K562 (cell line): ENCODE data around the gene MLLT11. TPM values are rescaled to one million over a fixed set of nuclear protein-coding genes. Genes with fewer than 3 reads are reported as not detected.

Experiments used
- ARHGAP35 ChIP-seq: fragments of 450-650 bp; IDR thresholded peaks from 2 replicates; pipeline ENCODE4 v1.6.1; 2018; ENCODE audit not compliant: partially characterized antibody
- ARNT ChIP-seq, 2 experiments: fragments of 450-650 bp; IDR thresholded peaks; 2 replicates each; pipeline ENCODE4 v1.6.1; 2016; ENCODE audit warnings: mild to moderate bottlenecking in 1 of 2
- CBX2 ChIP-seq: fragments of 200-600 bp; sonication (generic); IDR thresholded peaks from one replicate; pipeline ENCODE4 v1.6.1; 2012; ENCODE audit warnings: mild to moderate bottlenecking, low read length, inconsistent platforms; ENCODE audit not compliant: insufficient read depth, poor library complexity, severe bottlenecking
- DIDO1 ChIP-seq: fragments of 450-650 bp; IDR thresholded peaks from 2 replicates; pipeline ENCODE4 v1.6.1; 2016; ENCODE audit warnings: low read depth, missing biosample characterization, missing genetic modification characterization
- ETV5 ChIP-seq: sonication (generic); formaldehyde crosslinking; IDR thresholded peaks from 2 replicates; pipeline ENCODE4 v1.4.0; 2020; ENCODE audit warnings: low read depth, mild to moderate bottlenecking, missing genetic modification reagents
- FOXP4 ChIP-seq: sonication (generic); formaldehyde crosslinking; IDR thresholded peaks from 2 replicates; pipeline ENCODE4 v1.8.0; 2022; ENCODE audit warnings: mild to moderate bottlenecking, missing genetic modification reagents, borderline replicate concordance
- JUN ChIP-seq, 2 experiments: sonication (generic) in 1 of 2; formaldehyde crosslinking in 1 of 2; IDR thresholded peaks; 2 replicates each; pipeline versions ENCODE4 v1.6.1 to v1.8.0; 2012 to 2022; ENCODE audit warnings: borderline replicate concordance in 2 of 2, mild to moderate bottlenecking in 2 of 2, improper control_type of control experiment in 1 of 2, low read depth in 1 of 2, low read length in 1 of 2, missing genetic modification reagents in 1 of 2
- MAFF ChIP-seq: IDR thresholded peaks from 2 replicates; pipeline ENCODE4 v1.6.1; 2012; ENCODE audit warnings: low read length, improper control_type of control experiment
- MYBL2 ChIP-seq, 2 experiments: fragments of 450-650 bp in 1 of 2; sonication (generic) in 1 of 2; formaldehyde crosslinking in 1 of 2; IDR thresholded peaks; 2 replicates each; pipeline versions ENCODE4 v1.6.1 to v1.8.1; 2017 to 2022; ENCODE audit warnings: borderline replicate concordance in 1 of 2, inconsistent platforms in 1 of 2, low read depth in 1 of 2, mild to moderate bottlenecking in 1 of 2, missing genetic modification reagents in 1 of 2, moderate library complexity in 1 of 2
- RFX1 ChIP-seq: fragments of 450-650 bp; IDR thresholded peaks from 2 replicates; pipeline ENCODE4 v1.6.1; 2016; ENCODE audit warnings: mild to moderate bottlenecking, moderate library complexity
- ZBED1 ChIP-seq: IDR thresholded peaks from 2 replicates; pipeline ENCODE4 v1.6.1; 2014
- ZNF143 ChIP-seq: sonication (generic); formaldehyde crosslinking; IDR thresholded peaks from 2 replicates; pipeline ENCODE4 v1.9.0; 2022; ENCODE audit warnings: mild to moderate bottlenecking, missing genetic modification reagents
- ZNF224 ChIP-seq: sonication (generic); formaldehyde crosslinking; IDR thresholded peaks from 2 replicates; pipeline ENCODE4 v1.8.0; 2022; ENCODE audit warnings: mild to moderate bottlenecking, missing genetic modification reagents
- ZNF511 ChIP-seq: sonication (generic); formaldehyde crosslinking; IDR thresholded peaks from 2 replicates; pipeline ENCODE4 v1.8.0; 2022; ENCODE audit warnings: mild to moderate bottlenecking, missing genetic modification reagents
- polyA plus RNA-seq, 8 experiments: library from polyadenylated mRNA; depleted of rRNA in 4 of 8; stranded (reverse) in 5 of 8; unstranded in 3 of 8; fragments of >200 nt; fragmentation: Nextera tagmentation in 2 of 8; fragmentation: Illumina TruSeq in 1 of 8; extraction: Ambion mirVana in 2 of 8; extraction: Trizol in 1 of 8; gene quantifications; 2 replicates each; pipeline versions ENCODE4 v1.2.1 to v1.2.3, GENCODE V29; 2011 to 2014; ENCODE audit warnings: inconsistent platforms in 1 of 8, missing spikeins in 1 of 8
- total RNA-seq, 7 experiments: library from RNA; depleted of rRNA in 6 of 7; stranded (reverse); fragments of >200 nt in 6 of 7; fragmentation: Illumina TruSeq in 2 of 7; extraction: Trizol in 2 of 7; gene quantifications; 2 replicates each; pipeline versions ENCODE4 v1.2.1 to v1.2.3, GENCODE V29; 2011 to 2021; ENCODE audit warnings: low replicate concordance in 1 of 7
- TF ChIP-seq, protein P1 (sequence below): sonication (generic); formaldehyde crosslinking; IDR thresholded peaks from 2 replicates; pipeline ENCODE4 v1.8.1; 2023; ENCODE audit warnings: mild to moderate bottlenecking, missing genetic modification reagents
- TF ChIP-seq, protein P2 (sequence below): sonication (generic); IDR thresholded peaks from 2 replicates; pipeline ENCODE4 v1.6.1; 2016
- TF ChIP-seq, protein P3 (sequence below): fragments of 250-450 bp; sonication (Bioruptor Pico); IDR thresholded peaks from 2 replicates; pipeline ENCODE4 v1.9.0; 2021; ENCODE audit warnings: mild to moderate bottlenecking, inconsistent platforms

The MLLT11 gene
- total and polyA plus RNA-seq, 9 of the 15 experiments (the other 6 are each of a cell fraction or from before 2014, with no cell fraction given): 12.1 to 91.0 (median 22.0) TPM

- peak; percentile 76 for TF ChIP-seq MYBL2 (IDR thresholded peaks at IDR 0.05; ENCODE audit: low read depth)
- no peak for TF ChIP-seq MYBL2 (CRISPR knock-in tag; IDR thresholded peaks at IDR 0.05; ENCODE audit: borderline replicate concordance)
- peak; percentile 71; the same call in 1 of the 2 replicates for TF ChIP-seq ZBED1
- peak; percentile 56; the same call in 1 of the 2 replicates for TF ChIP-seq ZNF511 (CRISPR knock-in tag)
- peak; percentile 87 for TF ChIP-seq ETV5 (CRISPR knock-in tag)
- TF ChIP-seq FOXP4 (CRISPR knock-in tag): peak; percentile 61; the same call in 1 of the 2 replicates
- peak; percentile 11; the same call in 1 of the 2 replicates for TF ChIP-seq JUN (IDR thresholded peaks at IDR 0.05; ENCODE audit: borderline replicate concordance, low read depth, low read length)
- peak; percentile 82; the same call in 1 of the 2 replicates for TF ChIP-seq JUN (CRISPR knock-in tag; IDR thresholded peaks at IDR 0.05; ENCODE audit: borderline replicate concordance)
- TF ChIP-seq, protein P1, sequence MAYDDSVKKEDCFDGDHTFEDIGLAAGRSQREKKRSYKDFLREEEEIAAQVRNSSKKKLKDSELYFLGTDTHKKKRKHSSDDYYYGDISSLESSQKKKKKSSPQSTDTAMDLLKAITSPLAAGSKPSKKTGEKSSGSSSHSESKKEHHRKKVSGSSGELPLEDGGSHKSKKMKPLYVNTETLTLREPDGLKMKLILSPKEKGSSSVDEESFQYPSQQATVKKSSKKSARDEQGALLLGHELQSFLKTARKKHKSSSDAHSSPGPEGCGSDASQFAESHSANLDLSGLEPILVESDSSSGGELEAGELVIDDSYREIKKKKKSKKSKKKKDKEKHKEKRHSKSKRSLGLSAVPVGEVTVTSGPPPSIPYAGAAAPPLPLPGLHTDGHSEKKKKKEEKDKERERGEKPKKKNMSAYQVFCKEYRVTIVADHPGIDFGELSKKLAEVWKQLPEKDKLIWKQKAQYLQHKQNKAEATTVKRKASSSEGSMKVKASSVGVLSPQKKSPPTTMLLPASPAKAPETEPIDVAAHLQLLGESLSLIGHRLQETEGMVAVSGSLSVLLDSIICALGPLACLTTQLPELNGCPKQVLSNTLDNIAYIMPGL (CRISPR knock-in tag): 0 out of 2 replicates have a peak, but pooled peaks have one; percentile 76
- TF ChIP-seq ZNF143 (CRISPR knock-in tag): peak; percentile 59; the same call in 1 of the 2 replicates
- no peak for TF ChIP-seq CBX2
- no peak for TF ChIP-seq ZNF224 (CRISPR knock-in tag)
- TF ChIP-seq, protein P2, sequence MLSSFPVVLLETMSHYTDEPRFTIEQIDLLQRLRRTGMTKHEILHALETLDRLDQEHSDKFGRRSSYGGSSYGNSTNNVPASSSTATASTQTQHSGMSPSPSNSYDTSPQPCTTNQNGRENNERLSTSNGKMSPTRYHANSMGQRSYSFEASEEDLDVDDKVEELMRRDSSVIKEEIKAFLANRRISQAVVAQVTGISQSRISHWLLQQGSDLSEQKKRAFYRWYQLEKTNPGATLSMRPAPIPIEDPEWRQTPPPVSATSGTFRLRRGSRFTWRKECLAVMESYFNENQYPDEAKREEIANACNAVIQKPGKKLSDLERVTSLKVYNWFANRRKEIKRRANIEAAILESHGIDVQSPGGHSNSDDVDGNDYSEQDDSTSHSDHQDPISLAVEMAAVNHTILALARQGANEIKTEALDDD: peak; percentile 71; the same call in 1 of the 2 replicates
- TF ChIP-seq, protein P3, sequence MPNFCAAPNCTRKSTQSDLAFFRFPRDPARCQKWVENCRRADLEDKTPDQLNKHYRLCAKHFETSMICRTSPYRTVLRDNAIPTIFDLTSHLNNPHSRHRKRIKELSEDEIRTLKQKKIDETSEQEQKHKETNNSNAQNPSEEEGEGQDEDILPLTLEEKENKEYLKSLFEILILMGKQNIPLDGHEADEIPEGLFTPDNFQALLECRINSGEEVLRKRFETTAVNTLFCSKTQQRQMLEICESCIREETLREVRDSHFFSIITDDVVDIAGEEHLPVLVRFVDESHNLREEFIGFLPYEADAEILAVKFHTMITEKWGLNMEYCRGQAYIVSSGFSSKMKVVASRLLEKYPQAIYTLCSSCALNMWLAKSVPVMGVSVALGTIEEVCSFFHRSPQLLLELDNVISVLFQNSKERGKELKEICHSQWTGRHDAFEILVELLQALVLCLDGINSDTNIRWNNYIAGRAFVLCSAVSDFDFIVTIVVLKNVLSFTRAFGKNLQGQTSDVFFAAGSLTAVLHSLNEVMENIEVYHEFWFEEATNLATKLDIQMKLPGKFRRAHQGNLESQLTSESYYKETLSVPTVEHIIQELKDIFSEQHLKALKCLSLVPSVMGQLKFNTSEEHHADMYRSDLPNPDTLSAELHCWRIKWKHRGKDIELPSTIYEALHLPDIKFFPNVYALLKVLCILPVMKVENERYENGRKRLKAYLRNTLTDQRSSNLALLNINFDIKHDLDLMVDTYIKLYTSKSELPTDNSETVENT (CRISPR knock-in tag): no peak
- no peak for TF ChIP-seq ARHGAP35
- no peak for TF ChIP-seq MAFF
- peak; percentile 94 for TF ChIP-seq DIDO1 (tag)
- TF ChIP-seq RFX1: no peak
- peak; percentile 92 to 94; a peak in 3 of 4 replicates for TF ChIP-seq ARNT (IDR thresholded peaks at IDR 0.05)
Observed at GRCh38 chr1:151070474-151071276, 10.5 kb downstream of the MLLT11 start, which contains the start of gene GABPB2 (continued).
